ENCODE measurements around the gene SLC6A20. TPM values are rescaled to one million over a fixed set of nuclear protein-coding genes. Genes with fewer than 3 reads are reported as not detected.

SLC6A20 gene
- total RNA-seq, 2 experiments from 2014 or later, result not detected

DNA sequence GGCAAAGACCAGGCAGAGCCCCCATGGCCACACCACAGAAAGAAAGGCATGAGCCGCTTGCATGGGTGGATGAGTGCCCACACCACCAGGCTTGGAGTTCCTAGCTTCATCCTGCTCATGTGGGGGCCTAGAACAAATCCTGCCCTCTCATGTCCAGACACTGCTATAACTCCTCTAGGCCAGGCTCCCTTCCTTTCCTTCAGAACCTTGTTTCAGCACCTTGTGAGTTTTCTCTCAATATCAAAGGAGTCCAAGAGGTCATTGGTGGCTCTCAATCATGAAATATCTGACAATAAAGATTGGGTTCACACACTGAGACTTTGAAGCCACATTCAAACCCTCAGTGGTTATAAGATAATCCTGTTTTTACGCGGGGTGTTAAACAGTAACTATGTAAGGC, 12.7 kb downstream of the SLC6A20 start:
- CTCF ChIA-PET, result no interaction called here
- H3K27me3 Mint-ChIP-seq, result no peaks in the 10 kb centered on the region
- H3K4me1 Mint-ChIP-seq (ENCODE audit: low read depth), result no peaks in the 10 kb centered on the region
- H3K27ac Mint-ChIP-seq, result no peak overlapping the region
- no peak overlapping the region for H3K4me3 Mint-ChIP-seq
- H3K9me3 Mint-ChIP-seq, result peaks cover 11% of the 10 kb centered on the region
- POLR2A ChIA-PET, result no interaction called here
- no peaks in the 10 kb centered on the region for H3K36me3 Mint-ChIP-seq
- intact Hi-C loops (cut with micrococcal nuclease), result no loop called here
- no peak for DNase-seq

DNA sequence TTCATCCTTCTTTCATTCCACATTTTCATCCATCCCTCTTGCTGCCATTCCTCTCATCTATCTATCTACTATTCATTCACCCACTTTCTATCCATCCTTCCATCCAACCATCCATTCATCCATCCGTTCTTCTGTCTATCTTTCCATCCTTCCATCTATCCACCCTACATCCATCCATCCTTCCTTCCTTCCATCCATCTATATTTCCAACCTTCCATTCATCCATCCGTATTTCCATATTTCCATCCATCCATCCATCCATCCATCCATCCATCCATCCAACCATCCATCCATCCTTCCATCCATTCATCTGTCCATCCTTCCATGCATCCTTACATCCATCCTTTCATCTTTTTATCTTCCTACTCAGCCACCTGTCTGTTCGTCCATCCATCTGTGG, 14.0 kb downstream of the SLC6A20 start:
- ChIA-PET POLR2A (no interaction called here), CTCF (interaction anchor here (1.2 kb wide), 1 partner anchor 21 kb away, joined by 6 read pairs; no protein-coding TSS in a partner anchor)
- Mint-ChIP-seq H3K9me3 (peaks cover 11% of the 10 kb centered on the region), H3K36me3 (no peaks in the 10 kb centered on the region), H3K4me3 (no peak overlapping the region), H3K27me3 (no peaks in the 10 kb centered on the region), H3K4me1 (ENCODE audit: low read depth) (no peaks in the 10 kb centered on the region), H3K27ac (no peak overlapping the region)
- intact Hi-C loops (cut with micrococcal nuclease), result no loop called here
- no peak for DNase-seq

DNA sequence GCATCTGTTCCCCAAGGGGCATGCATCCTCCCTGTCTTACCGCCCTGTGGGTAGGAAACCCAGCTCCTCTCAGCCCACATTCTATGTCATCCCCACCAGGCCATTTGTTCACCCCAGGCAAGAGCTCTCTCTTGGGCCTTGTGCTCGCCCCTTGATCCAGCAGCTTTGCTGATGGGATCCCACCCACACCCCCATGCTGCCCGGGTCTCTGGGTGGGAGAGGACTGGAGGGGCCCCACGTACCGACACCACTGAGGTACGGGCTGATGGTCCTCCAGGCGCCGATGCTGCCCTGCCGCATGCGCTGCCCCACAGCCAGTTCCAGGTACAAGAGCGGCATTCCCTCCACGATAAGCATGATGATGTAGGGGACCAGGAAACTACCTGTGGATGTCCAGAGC, 14.5 kb downstream of the SLC6A20 start:
- intact Hi-C loops (cut with micrococcal nuclease), result no loop called here
- H3K27ac Mint-ChIP-seq, result no peak overlapping the region
- ChIA-PET POLR2A (no interaction called here), CTCF (interaction anchor here (1.2 kb wide), 1 partner anchor 20 kb away, joined by 6 read pairs; no protein-coding TSS in a partner anchor)
- DNase-seq, result no peak
- H3K27me3 Mint-ChIP-seq, result no peaks in the 10 kb centered on the region
- H3K4me3 Mint-ChIP-seq, result no peak overlapping the region
- no peaks in the 10 kb centered on the region for H3K4me1 Mint-ChIP-seq (ENCODE audit: low read depth)
- no peaks in the 10 kb centered on the region for H3K36me3 Mint-ChIP-seq
- H3K9me3 Mint-ChIP-seq, result peaks cover 11% of the 10 kb centered on the region

DNA sequence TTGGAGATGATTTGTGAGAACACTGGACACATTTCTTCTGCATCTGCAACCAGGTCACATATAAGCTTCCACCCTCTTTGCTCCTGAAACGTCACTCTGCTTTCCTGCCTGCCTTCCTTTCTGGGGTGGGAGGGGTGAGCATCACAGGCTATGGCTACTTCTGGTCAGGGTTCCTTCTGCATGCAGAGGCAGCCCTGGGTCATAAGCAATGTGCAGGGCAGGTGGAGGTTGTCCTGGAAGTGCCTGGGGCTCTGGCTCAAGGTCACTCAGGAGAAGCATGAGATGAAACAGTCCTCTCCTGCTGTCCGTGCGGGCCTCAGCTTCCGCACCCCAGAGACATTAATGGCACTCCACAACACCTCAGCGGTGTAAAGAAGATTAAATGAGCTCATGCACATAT, 15.1 kb downstream of the SLC6A20 start:
- no peaks in the 10 kb centered on the region for H3K27me3 Mint-ChIP-seq
- H3K36me3 Mint-ChIP-seq, result no peaks in the 10 kb centered on the region
- H3K27ac Mint-ChIP-seq, result no peak overlapping the region
- DNase-seq, result no peak
- CTCF ChIA-PET, result interaction anchor here (1.2 kb wide), 1 partner anchor 19 kb away, joined by 6 read pairs; no protein-coding TSS in a partner anchor
- POLR2A ChIA-PET, result no interaction called here
- H3K9me3 Mint-ChIP-seq, result peaks cover 11% of the 10 kb centered on the region
- intact Hi-C loops (cut with micrococcal nuclease), result no loop called here
- no peaks in the 10 kb centered on the region for H3K4me1 Mint-ChIP-seq (ENCODE audit: low read depth)
- no peak overlapping the region for H3K4me3 Mint-ChIP-seq

DNA sequence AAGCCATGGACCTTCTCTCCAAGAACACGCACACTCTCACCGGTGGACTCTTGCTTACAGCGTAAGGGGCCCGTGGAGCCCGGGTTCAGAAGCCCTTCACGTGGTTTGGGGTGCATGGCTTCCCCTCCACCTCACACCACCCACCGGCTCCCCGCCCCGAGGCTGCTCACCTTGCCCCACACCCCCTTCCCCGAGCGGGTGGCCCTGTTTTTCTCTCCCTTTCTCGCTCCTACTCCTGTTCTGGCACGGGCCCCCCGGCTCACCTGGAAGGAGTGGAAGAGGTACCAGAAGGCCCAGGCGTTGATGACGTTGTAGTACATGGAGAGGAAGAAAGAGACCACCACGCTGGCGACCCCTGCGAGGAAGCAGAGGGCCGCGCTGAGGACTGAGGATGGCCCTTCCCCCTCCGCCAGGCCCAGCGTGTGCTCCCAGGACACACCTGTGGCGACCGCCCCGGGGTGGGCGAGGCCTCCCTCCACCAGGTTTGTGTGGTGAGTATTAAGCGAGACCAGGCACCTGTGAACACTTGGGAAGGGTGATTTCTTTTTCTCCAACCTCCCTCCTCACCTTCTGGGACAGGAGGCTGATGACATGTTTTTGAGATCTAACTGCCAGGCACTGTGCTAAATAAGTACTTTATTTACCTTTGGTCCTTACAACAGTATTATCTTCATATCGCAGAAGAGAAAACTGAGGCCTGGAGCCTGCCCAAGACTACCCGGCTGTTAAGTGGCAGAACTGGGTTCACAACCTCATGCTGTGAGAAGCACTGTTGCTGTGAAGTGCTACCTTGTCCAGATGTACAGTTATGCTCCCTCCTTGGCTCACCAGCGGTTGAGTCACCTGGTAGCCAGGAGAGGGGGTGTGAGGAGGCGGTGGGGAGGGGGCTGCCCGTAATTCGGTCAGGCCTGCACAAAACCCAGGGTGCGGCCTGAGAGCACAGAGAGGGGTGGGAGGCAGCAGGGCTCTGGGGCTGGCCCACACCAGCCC, 16.3 kb downstream of the SLC6A20 start:
- no peaks in the 10 kb centered on the region for H3K4me1 Mint-ChIP-seq (ENCODE audit: low read depth)
- H3K27ac Mint-ChIP-seq, result no peak overlapping the region
- H3K9me3 Mint-ChIP-seq, result peaks cover 10% of the 10 kb centered on the region
- no peak for DNase-seq
- no peak overlapping the region for H3K4me3 Mint-ChIP-seq
- no peaks in the 10 kb centered on the region for H3K36me3 Mint-ChIP-seq
- ChIA-PET POLR2A (no interaction called here), CTCF (no interaction called here)
- H3K27me3 Mint-ChIP-seq, result no peaks in the 10 kb centered on the region
- intact Hi-C loops (cut with micrococcal nuclease), result no loop called here

DNA sequence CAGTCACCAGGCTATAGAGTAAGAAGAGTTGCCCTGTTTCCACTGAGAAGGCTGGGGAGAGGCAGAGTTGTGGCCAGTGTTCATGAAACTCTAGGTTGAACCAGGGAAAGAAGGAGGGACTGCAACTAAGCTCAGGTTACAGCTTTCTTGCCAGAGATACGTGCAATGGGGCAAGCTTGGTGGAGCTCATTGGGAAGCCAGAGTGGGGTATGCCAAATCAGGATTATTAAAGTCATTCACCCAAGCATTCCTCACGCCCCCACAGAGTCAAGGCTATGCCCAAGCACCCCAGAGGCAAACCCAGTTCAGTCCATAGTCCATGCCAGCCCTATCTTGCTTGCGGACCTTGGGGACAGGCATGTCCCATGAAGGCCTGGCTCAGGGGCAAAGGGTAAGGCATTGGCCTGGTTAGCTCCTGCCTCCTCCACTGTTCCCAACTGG, 17.6 kb downstream of the SLC6A20 start:
- Mint-ChIP-seq H3K4me3 (no peak overlapping the region), H3K27ac (no peak overlapping the region), H3K36me3 (no peaks in the 10 kb centered on the region), H3K27me3 (no peaks in the 10 kb centered on the region), H3K9me3 (no peaks in the 10 kb centered on the region), H3K4me1 (ENCODE audit: low read depth) (no peaks in the 10 kb centered on the region)
- CTCF ChIA-PET, result interaction anchor here (0.6 kb wide), 1 partner anchor 297 kb away, joined by 4 read pairs; no protein-coding TSS in a partner anchor
- intact Hi-C loops (cut with micrococcal nuclease), result no loop called here
- POLR2A ChIA-PET, result interaction anchor here (0.8 kb wide), 1 partner anchor 684 kb away, joined by 3 read pairs; no protein-coding TSS in a partner anchor
- no peak for DNase-seq

DNA sequence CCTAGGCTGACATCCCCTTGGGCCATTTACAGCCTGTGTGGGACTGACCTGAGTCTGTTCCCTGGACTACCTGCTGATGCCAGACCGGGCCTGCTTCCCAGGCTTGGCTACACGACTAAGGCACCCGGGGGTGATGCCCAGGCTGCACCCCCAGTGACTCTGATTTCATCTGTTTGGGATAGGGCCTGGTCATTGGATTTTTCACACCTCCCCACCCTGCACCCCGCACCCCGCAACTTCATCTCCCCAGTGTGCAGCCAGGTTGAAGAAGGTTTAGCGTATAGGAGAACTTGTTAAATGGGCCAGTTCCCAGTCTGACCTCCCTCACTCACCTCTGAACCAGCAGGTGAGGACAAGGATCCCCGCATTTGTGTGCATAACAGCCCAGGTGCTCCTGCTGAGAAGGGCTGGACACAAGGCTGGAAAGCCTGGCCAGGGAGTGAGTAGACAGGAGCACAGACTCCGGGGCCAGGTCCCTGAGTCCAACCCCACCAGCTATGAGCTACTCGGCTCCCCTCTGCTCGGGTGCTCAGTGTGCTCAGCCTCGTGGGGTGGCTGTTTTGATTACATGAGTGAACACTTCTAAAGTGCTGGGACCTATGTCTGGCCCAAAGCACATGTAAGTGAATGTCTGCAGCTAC, 18.5 kb downstream of the SLC6A20 start:
- intact Hi-C loops (cut with micrococcal nuclease), result no loop called here
- no peaks in the 10 kb centered on the region for H3K27me3 Mint-ChIP-seq
- H3K4me1 Mint-ChIP-seq (ENCODE audit: low read depth), result peaks cover 5% of the 10 kb centered on the region
- no peaks in the 10 kb centered on the region for H3K9me3 Mint-ChIP-seq
- POLR2A ChIA-PET, result no interaction called here
- no peak overlapping the region for H3K27ac Mint-ChIP-seq
- no peaks in the 10 kb centered on the region for H3K36me3 Mint-ChIP-seq
- no peak overlapping the region for H3K4me3 Mint-ChIP-seq
- DNase-seq, result no peak
- CTCF ChIA-PET, result no interaction called here

DNA sequence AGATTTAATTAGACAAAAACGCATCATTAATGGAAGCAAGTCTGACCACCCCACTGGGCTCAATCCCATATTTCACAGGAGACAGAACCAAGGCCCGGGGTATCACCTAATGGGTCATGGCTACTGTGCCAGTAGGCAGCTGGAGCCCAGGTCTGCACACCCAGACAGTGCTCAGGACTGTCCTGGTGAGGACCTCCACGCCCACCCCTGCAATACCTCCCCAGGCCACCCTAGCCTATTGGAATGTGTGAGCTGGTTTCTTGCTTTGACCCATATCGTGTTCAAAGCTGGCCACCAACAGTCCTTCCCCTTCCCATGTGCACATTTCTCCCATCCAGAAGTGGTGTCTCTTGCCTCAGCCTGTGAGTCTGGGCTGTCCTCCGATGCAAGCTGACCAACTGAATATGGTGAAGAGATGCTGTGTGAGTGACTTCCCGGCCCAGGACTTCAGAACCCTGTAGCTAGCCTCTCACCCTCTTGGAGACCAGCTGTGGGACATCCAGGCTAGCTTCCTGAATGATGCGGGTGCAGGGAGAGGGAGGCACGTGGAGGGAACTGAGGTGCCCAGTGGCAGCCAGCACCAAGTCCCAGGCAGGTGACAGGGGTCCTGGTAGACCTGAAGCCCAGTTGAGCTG, 19.1 kb downstream of the SLC6A20 start:
- H3K27me3 Mint-ChIP-seq, result no peaks in the 10 kb centered on the region
- ChIA-PET CTCF (no interaction called here), POLR2A (no interaction called here)
- intact Hi-C loops (cut with micrococcal nuclease), result no loop called here
- H3K36me3 Mint-ChIP-seq, result no peaks in the 10 kb centered on the region
- peaks cover 10% of the 10 kb centered on the region for H3K4me1 Mint-ChIP-seq (ENCODE audit: low read depth)
- no peak for DNase-seq
- H3K27ac Mint-ChIP-seq, result no peak overlapping the region
- no peak overlapping the region for H3K4me3 Mint-ChIP-seq
- no peaks in the 10 kb centered on the region for H3K9me3 Mint-ChIP-seq

DNA sequence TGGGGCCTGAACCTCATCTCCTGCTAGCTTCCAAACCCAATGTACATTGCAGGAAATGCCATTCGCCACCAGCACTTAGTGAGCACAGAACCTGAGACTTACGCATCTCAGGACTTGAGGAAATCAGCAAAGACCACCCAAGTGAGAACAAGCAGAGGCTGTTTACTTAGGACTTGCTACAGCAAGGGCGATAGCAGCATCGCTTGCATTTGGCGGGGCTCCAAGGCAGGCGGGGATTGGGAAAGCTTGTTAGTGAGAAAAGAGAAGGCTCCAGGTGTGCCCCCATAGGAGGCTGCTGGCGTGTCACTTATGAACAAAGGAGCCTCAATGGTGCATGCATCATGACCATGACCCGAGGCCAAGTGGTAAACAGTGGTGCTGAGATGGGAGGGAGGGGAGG, 19.7 kb downstream of the SLC6A20 start:
- intact Hi-C loops (cut with micrococcal nuclease), result no loop called here

DNA sequence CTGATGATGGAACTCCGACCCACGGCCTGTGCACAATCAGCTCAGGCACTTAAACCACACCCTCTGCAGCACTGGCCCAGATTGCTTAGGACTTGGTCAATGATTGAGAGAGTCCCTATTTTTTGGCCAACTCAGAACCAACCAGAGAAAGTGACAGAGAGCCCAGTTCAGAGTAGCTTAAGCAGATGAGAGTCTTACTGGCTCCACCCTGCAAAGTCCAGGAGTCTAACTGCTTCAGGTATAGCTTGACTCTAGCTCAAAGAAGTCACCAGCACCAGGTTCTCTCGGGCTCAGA, 20.1 kb downstream of the SLC6A20 start:
- Mint-ChIP-seq H3K9me3 (no peaks in the 10 kb centered on the region), H3K36me3 (no peaks in the 10 kb centered on the region), H3K4me1 (ENCODE audit: low read depth) (peaks cover 13% of the 10 kb centered on the region), H3K27me3 (peaks cover 6% of the 10 kb centered on the region), H3K27ac (no peak overlapping the region), H3K4me3 (no peak overlapping the region)
- DNase-seq, result no peak
- intact Hi-C loops (cut with micrococcal nuclease), result no loop called here
- POLR2A ChIA-PET, result no interaction called here
- CTCF ChIA-PET, result no interaction called here

More for the DNA sequence above, 19.7 kb downstream of the SLC6A20 start:
- no peaks in the 10 kb centered on the region for H3K36me3 Mint-ChIP-seq
- no peaks in the 10 kb centered on the region for H3K9me3 Mint-ChIP-seq
- H3K4me1 Mint-ChIP-seq (ENCODE audit: low read depth), result peaks cover 13% of the 10 kb centered on the region
- no peak overlapping the region for H3K4me3 Mint-ChIP-seq
- H3K27me3 Mint-ChIP-seq, result peaks cover 5% of the 10 kb centered on the region
- POLR2A ChIA-PET, result no interaction called here
- CTCF ChIA-PET, result no interaction called here
- H3K27ac Mint-ChIP-seq, result no peak overlapping the region
- no peak for DNase-seq

DNA sequence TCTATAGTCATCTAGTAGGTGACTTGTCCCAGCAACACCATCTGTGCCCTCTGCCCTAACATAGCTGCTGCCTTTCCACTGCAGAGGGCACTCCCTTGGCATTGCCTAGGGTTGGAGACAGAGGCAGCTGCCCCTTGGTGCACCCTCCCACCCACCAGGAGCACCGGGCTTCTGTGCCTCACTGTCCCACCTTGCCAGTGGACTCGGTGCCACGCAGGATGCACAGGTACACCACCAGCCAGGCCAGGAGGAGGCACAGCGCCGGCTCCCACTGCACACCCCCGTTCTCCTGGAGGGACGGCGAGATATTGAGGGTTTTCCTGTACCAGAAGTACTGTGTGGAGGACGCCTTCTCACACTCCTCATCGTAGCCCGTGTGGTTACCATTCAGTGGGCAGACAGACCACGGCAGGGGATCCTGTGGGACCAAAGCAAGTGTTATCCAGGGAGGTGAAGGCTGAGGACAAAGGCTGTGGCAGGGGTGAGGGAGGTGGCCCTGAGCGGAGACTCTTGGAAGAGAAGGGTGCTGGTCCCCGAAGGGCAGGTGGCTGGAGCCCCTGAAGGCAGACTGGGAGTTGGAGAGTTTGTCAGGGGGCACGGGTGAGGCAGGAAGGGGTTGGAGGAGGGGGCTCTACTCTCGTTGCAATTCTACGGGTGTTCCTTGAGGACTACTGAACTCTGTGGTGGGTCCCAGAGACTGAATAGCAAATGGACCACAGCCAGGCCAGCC, 20.6 kb downstream of the SLC6A20 start:
- ChIA-PET POLR2A (no interaction called here), CTCF (no interaction called here)
- H3K9me3 Mint-ChIP-seq, result no peaks in the 10 kb centered on the region
- H3K4me1 Mint-ChIP-seq (ENCODE audit: low read depth), result peaks cover 13% of the 10 kb centered on the region
- peaks cover 6% of the 10 kb centered on the region for H3K27me3 Mint-ChIP-seq
- no peaks in the 10 kb centered on the region for H3K36me3 Mint-ChIP-seq
- no peak overlapping the region for H3K4me3 Mint-ChIP-seq
- no peak overlapping the region for H3K27ac Mint-ChIP-seq
- DNase-seq, result no peak
- intact Hi-C loops (cut with micrococcal nuclease), result no loop called here
